ENCODE results near the gene THADA.
A peak's percentile ranks its signal among the peaks of the same experiment; 100 is the strongest.

Gene THADA

DNA sequence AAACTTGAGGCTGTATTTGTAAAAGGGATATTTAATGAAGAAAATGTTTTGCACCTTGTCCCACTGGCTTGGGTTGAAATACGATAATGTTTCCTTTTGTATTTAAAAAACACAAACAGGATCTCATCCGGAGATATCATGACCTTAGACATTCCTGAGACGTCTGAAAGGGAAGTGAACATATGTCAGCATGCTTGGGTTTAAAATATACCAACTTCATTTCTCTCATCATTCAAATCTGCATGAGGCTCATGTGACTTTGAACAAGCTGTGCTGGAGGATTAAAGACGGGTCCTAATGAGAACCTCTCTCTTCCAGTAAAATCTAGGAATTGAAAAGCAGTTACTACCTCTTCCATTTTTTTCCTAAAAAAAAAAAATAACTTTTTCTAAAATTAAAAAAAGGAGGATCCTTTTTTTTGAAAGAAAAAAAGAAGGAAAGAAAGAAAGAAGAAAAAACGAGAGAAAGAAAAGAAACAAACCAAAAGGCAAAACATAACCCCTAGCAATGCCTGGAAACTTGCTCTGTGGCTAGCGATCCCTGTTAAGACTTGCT lies 262.7 kb downstream of the THADA start:
- H3K27me3 ChIP-seq (ENCODE audit: insufficient read depth, low read depth) = no peaks in the 10 kb centered on the region
- TF ChIP-seq, protein P1, sequence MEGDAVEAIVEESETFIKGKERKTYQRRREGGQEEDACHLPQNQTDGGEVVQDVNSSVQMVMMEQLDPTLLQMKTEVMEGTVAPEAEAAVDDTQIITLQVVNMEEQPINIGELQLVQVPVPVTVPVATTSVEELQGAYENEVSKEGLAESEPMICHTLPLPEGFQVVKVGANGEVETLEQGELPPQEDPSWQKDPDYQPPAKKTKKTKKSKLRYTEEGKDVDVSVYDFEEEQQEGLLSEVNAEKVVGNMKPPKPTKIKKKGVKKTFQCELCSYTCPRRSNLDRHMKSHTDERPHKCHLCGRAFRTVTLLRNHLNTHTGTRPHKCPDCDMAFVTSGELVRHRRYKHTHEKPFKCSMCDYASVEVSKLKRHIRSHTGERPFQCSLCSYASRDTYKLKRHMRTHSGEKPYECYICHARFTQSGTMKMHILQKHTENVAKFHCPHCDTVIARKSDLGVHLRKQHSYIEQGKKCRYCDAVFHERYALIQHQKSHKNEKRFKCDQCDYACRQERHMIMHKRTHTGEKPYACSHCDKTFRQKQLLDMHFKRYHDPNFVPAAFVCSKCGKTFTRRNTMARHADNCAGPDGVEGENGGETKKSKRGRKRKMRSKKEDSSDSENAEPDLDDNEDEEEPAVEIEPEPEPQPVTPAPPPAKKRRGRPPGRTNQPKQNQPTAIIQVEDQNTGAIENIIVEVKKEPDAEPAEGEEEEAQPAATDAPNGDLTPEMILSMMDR (conservative IDR thresholded peaks at IDR 0.05; ENCODE audit: low read depth, low read length) = no peak
- peak overlapping the region; percentile 40 for H3K27ac ChIP-seq
- peak overlapping the region; percentile 47 for H3K4me2 ChIP-seq
- H3K9ac ChIP-seq = peak overlapping the region; percentile 7; the same call in 1 of the 2 replicates
- no peaks in the 10 kb centered on the region for H4K20me1 ChIP-seq (ENCODE audit: insufficient read depth)
- no peak overlapping the region for H3K4me3 ChIP-seq (IDR thresholded peaks at IDR 0.05; ENCODE audit: insufficient read depth, low read depth, low read length)
- no peak overlapping the region for H2AFZ ChIP-seq (ENCODE audit: low read depth)
- H3K79me2 ChIP-seq (ENCODE audit: insufficient read depth, low read depth) = no peaks in the 10 kb centered on the region
- no peaks in the 10 kb centered on the region for H3K36me3 ChIP-seq (ENCODE audit: insufficient read depth)
- peaks cover 93% of the 10 kb centered on the region for H3K4me1 ChIP-seq (ENCODE audit: low read depth, poor library complexity, severe bottlenecking)

DNA sequence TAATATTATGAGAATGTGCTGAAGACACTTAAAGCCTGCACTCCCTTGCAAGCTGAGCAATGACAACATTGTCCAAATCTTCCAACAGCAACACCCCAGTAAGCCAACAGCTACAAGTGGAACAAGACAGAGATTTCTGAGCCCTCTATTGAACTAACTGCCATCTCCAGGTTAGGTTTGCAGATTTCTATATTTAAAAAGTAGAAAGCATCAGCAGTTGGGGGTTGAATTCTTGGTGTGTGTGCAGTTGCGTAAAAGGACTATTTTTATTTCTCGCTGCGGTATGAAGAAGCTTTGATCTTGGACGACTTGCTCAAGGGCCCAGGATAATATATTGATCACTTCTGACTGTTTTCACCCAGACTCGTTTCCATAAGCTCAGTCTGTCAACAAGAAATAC lies 263.2 kb downstream of the THADA start:
- TF ChIP-seq, protein P1 (conservative IDR thresholded peaks at IDR 0.05; ENCODE audit: low read depth, low read length) = no peak
- Histone ChIP-seq H3K27me3 (ENCODE audit: insufficient read depth, low read depth) (no peaks in the 10 kb centered on the region), H2AFZ (ENCODE audit: low read depth) (no peak overlapping the region), H3K4me3 (IDR thresholded peaks at IDR 0.05; ENCODE audit: insufficient read depth, low read depth, low read length) (no peak overlapping the region), H3K27ac (peak overlapping the region; percentile 40; the same call in 1 of the 2 replicates), H4K20me1 (ENCODE audit: insufficient read depth) (no peaks in the 10 kb centered on the region), H3K79me2 (ENCODE audit: insufficient read depth, low read depth) (no peaks in the 10 kb centered on the region), H3K36me3 (ENCODE audit: insufficient read depth) (no peaks in the 10 kb centered on the region), H3K4me2 (peak overlapping the region; percentile 47), H3K4me1 (ENCODE audit: low read depth, poor library complexity, severe bottlenecking) (peaks cover 92% of the 10 kb centered on the region), H3K9ac (no peak overlapping the region; the same call in 1 of the 2 replicates)

DNA sequence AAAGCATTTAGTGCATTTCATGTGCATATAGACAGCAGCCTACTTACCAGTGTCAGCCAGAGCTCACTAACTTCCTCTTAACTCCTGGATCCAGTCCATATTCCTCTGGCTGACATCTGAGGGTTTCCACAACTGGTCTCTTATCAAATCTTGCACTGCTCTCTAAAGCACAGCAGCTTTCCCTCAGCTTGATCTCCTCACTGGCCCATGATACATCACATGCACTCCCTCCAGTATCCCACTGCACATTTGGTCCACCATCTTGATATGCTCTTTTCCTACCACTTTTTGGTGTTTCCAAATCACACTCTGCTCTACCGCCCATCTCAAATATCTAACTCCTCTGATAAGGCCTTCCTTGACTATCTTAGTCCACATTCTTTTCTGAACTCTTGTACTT lies 264.4 kb downstream of the THADA start:
- Histone ChIP-seq H3K4me3 (IDR thresholded peaks at IDR 0.05; ENCODE audit: insufficient read depth, low read depth, low read length) (no peak overlapping the region), H3K4me2 (no peak overlapping the region), H3K9ac (no peak overlapping the region), H3K4me1 (ENCODE audit: low read depth, poor library complexity, severe bottlenecking) (peaks cover 92% of the 10 kb centered on the region), H2AFZ (ENCODE audit: low read depth) (no peak overlapping the region), H3K79me2 (ENCODE audit: insufficient read depth, low read depth) (no peaks in the 10 kb centered on the region), H3K27ac (no peak overlapping the region), H3K36me3 (ENCODE audit: insufficient read depth) (no peaks in the 10 kb centered on the region), H4K20me1 (ENCODE audit: insufficient read depth) (no peaks in the 10 kb centered on the region), H3K27me3 (ENCODE audit: insufficient read depth, low read depth) (no peaks in the 10 kb centered on the region)
- TF ChIP-seq, protein P1 (conservative IDR thresholded peaks at IDR 0.05; ENCODE audit: low read depth, low read length) = no peak

DNA sequence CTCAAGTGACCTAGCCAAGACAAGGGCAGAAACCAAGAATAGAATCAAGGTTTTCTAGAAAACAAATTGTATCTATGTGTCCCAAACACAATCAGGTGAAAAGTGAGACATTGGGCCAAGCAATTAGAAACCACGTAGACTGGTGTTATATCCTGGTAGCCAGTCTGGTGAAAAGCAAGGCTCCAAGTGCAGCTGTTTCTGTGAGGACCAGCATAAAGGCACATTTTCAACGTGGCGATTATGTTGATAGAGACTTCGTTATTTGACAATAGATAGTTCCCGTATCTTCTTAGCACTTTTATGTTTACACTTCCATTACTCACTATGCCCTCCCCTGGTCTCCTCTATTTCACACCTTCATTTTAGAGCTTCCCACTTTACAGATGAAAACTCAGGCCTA lies 266.2 kb downstream of the THADA start:
- TF ChIP-seq, protein P1 (conservative IDR thresholded peaks at IDR 0.05; ENCODE audit: low read depth, low read length) = no peak
- Histone ChIP-seq H3K4me1 (ENCODE audit: low read depth, poor library complexity, severe bottlenecking) (peaks cover 78% of the 10 kb centered on the region), H3K4me3 (IDR thresholded peaks at IDR 0.05; ENCODE audit: insufficient read depth, low read depth, low read length) (no peak overlapping the region), H3K4me2 (peak overlapping the region; percentile 18; the same call in 1 of the 2 replicates), H3K79me2 (ENCODE audit: insufficient read depth, low read depth) (no peaks in the 10 kb centered on the region), H2AFZ (ENCODE audit: low read depth) (no peak overlapping the region), H3K9ac (no peak overlapping the region), H3K27me3 (ENCODE audit: insufficient read depth, low read depth) (no peaks in the 10 kb centered on the region), H3K27ac (no peak overlapping the region; the same call in 1 of the 2 replicates), H3K36me3 (ENCODE audit: insufficient read depth) (no peaks in the 10 kb centered on the region), H4K20me1 (ENCODE audit: insufficient read depth) (no peaks in the 10 kb centered on the region)

All from KMS-11 (cell line).